Measurements from ENCODE around the gene EPS8L1.

Gene EPS8L1

GRCh38 chr19:55080968-55081769 is 5.5 kb downstream of the EPS8L1 start:
- DNase-seq: peak; percentile 82

GRCh38 chr19:55081770-55082019 is 6.0 kb downstream of the EPS8L1 start:
- DNase-seq: no peak

GRCh38 chr19:55082020-55082851 is 6.6 kb downstream of the EPS8L1 start:
- DNase-seq: peak; percentile 55

- DNase-seq: no peak
These were observed 7.6 kb downstream of the EPS8L1 start for GRCh38 chr19:55083004-55083850.

GRCh38 chr19:55084416-55084815 is 8.7 kb downstream of the EPS8L1 start:
- DNase-seq: no peak

GRCh38 chr19:55085923-55086715 is 10.4 kb downstream of the EPS8L1 start:
- no peak for DNase-seq

- DNase-seq: peak; percentile 94
These were observed 11.3 kb downstream of the EPS8L1 start for GRCh38 chr19:55086730-55087541.

- no peak for DNase-seq
These were observed 11.9 kb downstream of the EPS8L1 start for GRCh38 chr19:55087542-55087901.

GRCh38 chr19:55088021-55088451 is 12.4 kb downstream of the EPS8L1 start:
- DNase-seq: no peak

GRCh38 chr19:55088543-55089341 is 13.1 kb downstream of the EPS8L1 start:
- DNase-seq: peak; percentile 73

GRCh38 chr19:55089342-55089944 is 13.8 kb downstream of the EPS8L1 start:
- DNase-seq: no peak

GRCh38 chr19:55090564-55090963 is 14.9 kb downstream of the EPS8L1 start:
- no peak for DNase-seq

GRCh38 chr19:55091126-55091910 is 15.6 kb downstream of the EPS8L1 start:
- no peak for DNase-seq

GRCh38 chr19:55091955-55092354 is 16.3 kb downstream of the EPS8L1 start:
- DNase-seq: no peak

- DNase-seq: no peak
These were observed 17.0 kb downstream of the EPS8L1 start for GRCh38 chr19:55092423-55093318.

- DNase-seq: no peak
These were observed 19.0 kb downstream of the EPS8L1 start for GRCh38 chr19:55094456-55095259.

- DNase-seq: no peak
These were observed 19.8 kb downstream of the EPS8L1 start for GRCh38 chr19:55095260-55096060.

All from NCI-H146 (cell line).